T follicular helper cell (primary cell): ENCODE data around the gene LRRC45.

Experiments used
- DNase-seq: peaks from one replicate; pipeline ENCODE4 v3.0.0-alpha.2; 2020; ENCODE audit warnings: low read depth

Gene LRRC45

GRCh38 chr17:81993729-81994592, 29.1 kb upstream of the LRRC45 start:
- DNase-seq = no peak

- DNase-seq = no peak
Measured at GRCh38 chr17:81994593-81995462, 28.3 kb upstream of the LRRC45 start.

GRCh38 chr17:81995463-81996231, 27.5 kb upstream of the LRRC45 start:
- DNase-seq = no peak

- no peak for DNase-seq
Measured at GRCh38 chr17:81996232-81996756, 26.8 kb upstream of the LRRC45 start.

- DNase-seq = no peak
Measured at GRCh38 chr17:81996757-81997441, 26.2 kb upstream of the LRRC45 start.

- no peak for DNase-seq
Measured at GRCh38 chr17:81998212-81998611, 24.9 kb upstream of the LRRC45 start.

GRCh38 chr17:81998691-81999438, 24.2 kb upstream of the LRRC45 start:
- no peak for DNase-seq

GRCh38 chr17:81999587-81999975, 23.5 kb upstream of the LRRC45 start:
- DNase-seq = no peak

- no peak for DNase-seq
Measured at GRCh38 chr17:81999976-82000802, 22.9 kb upstream of the LRRC45 start.

- no peak for DNase-seq
Measured at GRCh38 chr17:82000803-82001570, 22.1 kb upstream of the LRRC45 start.

GRCh38 chr17:82001571-82002056, 21.5 kb upstream of the LRRC45 start:
- no peak for DNase-seq

GRCh38 chr17:82003411-82004381, 19.4 kb upstream of the LRRC45 start:
- no peak for DNase-seq

GRCh38 chr17:82004517-82005455, 18.3 kb upstream of the LRRC45 start:
- no peak for DNase-seq

GRCh38 chr17:82005701-82006348, 17.3 kb upstream of the LRRC45 start:
- DNase-seq = no peak

- DNase-seq = no peak
Measured at GRCh38 chr17:82006468-82007227, 16.5 kb upstream of the LRRC45 start.
